HG03571 (cell line): Measurements from ENCODE around the gene TGFBI.
"Not testable (repeated sequence)": the region's sequence is repeated elsewhere in the genome, so short reads cannot be mapped to it uniquely, and the experiment has no call there.

Experiments
- ATAC-seq: cut with Tn5 transposase; IDR thresholded peaks from one replicate; pipeline ENCODE4 v1.9.1; 2021; ENCODE audit not compliant: unreplicated experiment

Gene TGFBI

DNA sequence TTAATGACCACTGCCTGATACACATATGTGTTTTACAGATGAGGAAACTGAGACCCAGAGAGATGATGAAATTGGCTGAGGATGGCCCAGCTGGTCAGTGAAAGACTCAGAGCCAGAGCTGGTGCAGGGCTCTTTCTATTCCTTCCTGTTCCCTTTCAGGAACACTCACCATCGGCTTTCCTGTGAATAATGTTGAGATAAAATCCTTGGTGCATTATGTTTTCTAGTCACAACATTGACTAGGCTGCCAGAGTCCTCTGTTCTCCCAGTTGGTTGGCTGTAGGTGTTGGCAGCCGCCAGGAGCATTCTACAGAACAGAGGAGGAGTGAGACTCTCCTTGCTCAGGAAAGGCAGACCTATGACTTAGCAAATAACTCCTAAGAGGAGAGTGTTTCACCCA lies 14.8 kb downstream of the TGFBI start:
- ATAC-seq: no peak

DNA sequence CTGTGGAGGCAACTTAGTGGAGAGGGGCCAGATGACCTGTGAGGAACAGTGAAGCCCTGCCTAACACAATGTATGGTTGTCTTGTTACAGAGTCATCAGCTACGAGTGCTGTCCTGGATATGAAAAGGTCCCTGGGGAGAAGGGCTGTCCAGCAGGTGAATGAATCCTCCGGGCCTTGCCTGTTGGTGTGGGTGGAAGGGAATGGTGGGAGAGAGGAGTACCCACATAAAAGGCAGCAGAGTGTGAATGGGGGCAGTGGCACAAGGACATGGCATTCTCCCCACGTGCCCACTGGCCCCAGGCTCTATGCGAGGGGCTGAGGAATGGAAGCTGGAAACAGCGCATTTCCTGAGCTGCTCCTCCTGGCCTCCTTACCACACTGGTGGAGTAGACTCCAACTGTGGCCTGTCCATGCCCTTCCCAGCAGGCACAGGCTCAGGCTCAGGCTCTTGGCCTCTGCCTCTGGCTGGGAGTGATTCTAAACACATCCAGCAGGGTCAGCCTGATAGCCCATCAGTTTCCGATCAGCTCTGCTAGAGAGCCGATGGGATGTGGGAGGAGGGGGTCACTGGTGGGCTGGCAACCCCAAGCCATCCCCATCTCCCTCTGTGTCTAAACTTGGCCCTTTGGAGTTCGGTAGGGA lies 15.3 kb downstream of the TGFBI start:
- ATAC-seq: no peak

DNA sequence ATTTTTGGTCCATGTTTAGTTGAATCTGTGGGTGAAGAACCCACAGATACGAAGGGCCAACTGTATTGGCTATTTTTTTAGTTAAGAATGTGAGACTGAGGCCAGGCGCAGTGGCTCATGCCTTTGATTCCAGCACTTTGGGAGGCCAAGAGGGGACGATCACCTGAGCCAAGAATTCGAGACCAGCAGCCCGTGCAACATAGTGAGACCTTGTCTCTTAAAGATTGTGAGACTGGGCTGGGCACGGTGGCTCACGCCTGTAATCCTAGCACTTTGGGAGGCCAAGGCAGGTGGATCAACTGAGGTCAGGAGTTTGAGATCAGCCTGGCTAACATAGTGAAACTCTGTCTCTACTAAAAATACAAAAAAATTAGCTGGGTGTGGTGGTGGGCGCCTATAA lies 16.2 kb downstream of the TGFBI start:
- not testable (repeated sequence) for ATAC-seq

DNA sequence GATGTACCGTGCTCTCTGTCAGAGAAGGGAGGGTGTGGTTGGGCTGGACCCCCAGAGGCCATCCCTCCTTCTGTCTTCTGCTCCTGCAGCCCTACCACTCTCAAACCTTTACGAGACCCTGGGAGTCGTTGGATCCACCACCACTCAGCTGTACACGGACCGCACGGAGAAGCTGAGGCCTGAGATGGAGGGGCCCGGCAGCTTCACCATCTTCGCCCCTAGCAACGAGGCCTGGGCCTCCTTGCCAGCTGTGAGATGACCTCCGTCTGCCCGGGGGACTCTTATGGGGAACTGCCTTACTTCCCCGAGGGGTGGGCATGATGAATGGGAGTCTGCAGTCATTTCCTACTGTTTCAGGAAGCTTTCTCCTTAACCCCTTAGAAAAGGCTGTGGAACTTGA lies 17.5 kb downstream of the TGFBI start:
- ATAC-seq: no peak

DNA sequence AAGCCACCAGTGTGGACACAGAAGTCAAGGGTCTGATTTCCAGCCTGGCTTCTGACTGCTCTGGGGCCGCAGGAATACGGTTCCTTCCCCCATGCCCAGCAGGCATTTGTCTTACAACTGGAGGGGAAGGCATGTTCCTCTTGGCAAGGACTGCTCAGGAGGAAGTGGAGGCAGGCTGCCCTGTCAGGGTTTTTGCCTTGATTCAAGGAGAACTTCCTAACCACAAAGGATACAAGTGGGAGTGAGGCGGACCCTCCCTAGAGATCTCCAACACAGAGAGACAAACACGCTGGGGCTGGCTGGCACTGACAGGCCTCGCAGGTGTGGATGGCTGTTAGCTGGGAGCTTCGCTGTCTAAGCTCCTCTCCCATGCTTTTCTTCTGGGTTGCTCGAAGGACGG lies 19.1 kb downstream of the TGFBI start:
- ATAC-seq: no peak

DNA sequence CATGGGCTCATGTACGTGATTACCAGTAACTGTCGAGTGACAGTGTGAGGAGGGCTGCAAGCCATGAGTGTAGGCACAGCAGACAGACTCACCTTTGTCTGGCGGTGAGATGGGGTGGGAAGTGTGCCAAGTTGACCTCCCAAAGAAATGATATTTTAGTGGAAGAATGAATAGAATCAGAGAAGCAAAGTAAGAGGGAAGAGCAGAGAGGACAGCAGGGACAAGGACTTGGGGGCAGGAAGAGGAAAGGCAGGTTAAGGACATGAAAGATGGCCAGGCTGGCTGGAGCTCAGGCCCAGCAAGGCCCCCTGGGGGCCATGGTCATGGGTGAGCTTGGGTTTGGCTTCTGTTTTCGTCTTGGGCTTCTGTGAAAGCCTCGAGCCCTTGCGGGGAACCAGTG lies 20.2 kb downstream of the TGFBI start:
- no peak for ATAC-seq

DNA sequence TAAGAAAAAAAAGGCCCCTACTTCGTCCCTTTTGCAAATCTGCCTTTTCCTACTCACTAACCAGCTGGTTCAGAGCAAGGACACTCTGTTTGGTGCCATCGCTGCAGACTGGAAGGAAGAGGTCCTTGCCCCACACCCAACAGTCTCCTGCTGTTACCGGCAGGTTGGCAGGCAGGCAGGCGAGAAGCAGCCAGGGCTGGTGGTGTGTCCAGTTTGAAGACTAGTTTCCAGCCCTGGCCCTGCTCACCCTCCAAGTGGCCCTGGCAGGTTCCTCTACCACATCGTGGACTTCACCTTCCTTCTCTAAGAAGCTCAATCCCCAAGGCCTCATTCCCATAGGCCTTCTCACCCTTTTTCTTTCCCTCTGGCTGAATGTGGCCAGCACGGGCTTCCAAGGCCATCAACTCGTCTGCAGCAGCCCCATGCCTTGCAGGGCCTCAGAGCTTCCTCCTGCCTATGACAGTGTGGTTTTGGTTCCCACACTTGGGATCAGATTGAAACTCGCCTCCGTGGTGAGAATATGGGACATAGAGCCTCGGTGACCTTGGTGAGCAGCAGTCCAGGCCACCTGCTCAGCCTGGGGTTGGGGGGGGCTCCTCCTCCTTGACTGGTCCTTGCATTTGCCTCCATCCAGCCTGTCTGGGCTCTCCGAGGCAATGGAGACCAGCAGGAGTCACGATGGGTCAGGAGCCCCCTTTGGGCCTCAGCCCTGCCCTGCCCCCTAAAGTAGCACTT lies 22.9 kb downstream of the TGFBI start:
- ATAC-seq: no peak

DNA sequence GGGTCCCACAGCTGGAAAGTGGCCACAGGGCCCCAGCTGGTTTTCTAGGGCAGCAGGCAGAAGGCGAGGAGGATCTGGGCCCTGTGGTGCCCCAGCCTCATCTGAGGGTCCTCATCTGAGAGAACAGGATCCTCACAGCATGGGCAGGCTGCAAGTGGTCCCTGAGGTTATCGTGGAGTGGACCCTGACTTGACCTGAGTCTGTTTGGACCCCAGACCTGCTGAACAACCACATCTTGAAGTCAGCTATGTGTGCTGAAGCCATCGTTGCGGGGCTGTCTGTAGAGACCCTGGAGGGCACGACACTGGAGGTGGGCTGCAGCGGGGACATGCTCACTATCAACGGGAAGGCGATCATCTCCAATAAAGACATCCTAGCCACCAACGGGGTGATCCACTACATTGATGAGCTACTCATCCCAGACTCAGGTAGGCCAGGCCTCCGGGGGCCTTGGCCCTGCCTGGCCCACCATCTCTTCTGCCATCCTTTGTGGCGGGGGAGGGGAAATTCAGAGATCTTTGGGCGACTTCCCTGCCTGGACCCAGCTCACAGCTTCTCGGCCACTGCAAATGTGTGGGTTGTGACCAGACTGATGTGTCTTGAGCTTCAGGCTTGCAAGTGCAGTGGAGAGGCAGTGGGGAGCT lies 24.0 kb downstream of the TGFBI start:
- ATAC-seq: no peak

DNA sequence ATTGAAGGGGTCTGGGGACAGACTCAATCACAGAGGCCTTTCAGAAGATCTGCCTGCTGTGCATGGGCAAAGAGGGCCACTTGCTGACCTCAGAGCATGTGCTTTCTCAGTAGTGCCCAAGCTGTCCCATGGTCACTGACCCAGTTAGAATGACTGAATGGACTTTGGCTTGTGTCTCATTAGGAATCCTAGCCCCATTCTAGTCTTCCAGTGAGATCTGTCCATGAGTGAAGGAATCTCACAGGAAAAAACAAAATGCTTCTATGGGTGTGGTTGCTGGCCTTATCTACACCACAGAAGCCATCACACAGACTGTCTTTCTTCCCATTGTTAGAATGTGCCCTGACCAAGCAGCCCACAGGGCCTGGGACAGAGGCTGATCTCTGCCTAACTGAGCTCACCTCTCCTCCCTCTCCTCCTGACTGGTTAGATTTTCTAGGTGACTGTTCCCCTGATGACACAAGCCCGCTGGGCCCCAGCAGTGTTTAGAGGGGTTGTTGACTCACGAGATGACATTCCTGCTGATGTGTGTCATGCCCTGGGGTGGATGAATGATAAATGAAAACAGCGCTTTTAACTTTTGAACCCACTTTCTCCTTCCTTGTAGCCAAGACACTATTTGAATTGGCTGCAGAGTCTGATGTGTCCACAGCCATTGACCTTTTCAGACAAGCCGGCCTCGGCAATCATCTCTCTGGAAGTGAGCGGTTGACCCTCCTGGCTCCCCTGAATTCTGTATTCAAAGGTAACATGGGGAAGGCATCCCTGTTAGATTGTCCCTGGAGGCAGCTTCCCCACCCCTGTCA lies 24.8 kb downstream of the TGFBI start:
- ATAC-seq: no peak

DNA sequence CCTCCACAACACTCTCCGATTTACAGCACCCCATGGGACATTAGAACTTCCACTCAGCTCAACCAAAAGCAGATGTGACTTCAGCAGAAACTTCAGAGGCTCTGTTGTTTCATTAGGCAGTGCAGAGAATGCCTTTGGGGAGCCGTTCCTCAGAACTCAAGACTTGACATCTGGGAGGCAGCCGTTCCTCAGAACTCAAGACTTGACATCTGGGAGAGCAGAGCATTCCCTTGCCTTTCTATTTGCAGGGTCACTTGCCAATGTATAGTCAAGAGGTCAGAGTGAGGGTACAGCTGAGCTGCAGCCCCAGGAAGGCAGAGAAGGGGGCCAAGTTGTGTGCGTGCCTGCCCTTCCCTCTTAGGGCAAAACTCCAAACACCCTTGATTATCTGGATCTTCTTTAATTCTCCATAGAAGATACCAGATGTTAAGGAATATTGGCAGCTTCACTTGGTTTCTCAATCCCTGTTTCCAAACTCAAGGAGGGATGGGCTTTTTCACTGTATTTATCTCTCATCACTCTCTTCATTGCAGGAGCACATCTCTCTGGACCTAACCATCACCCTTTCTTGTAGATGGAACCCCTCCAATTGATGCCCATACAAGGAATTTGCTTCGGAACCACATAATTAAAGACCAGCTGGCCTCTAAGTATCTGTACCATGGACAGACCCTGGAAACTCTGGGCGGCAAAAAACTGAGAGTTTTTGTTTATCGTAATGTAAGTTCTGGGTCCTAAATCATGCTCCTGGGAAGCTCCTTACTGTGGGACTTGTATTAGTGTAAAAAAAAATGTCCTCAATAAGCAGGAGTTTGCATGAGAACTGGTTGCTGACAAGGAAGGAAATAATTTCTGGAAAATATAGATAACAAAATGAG lies 25.6 kb downstream of the TGFBI start:
- ATAC-seq: no peak

DNA sequence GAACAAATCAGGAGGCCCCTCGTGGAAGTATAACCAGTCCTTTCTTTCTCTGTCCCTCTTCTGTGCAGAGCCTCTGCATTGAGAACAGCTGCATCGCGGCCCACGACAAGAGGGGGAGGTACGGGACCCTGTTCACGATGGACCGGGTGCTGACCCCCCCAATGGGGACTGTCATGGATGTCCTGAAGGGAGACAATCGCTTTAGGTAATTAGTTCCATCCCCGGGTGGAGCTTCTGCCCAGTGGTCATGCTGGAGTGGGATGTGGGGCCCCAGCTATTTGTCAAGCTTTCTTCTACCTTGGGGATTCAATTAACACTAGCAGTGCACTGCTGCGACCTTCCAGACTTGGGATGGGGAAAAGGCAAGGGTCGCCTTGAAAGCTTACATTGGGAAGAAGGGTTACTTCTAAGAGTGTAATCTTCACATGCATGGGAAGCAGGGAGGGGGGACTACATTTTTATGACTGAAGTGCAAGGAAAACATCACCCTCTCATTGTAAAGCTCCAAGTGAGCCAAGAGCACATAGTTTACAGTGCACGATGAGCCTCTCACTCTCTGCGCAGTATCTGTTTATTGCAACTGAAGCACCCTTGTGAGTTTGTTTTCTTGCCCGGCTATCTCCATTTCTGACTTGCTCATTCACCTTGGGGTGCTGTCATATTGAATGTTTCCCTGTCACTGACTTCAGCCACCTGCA lies 27.0 kb downstream of the TGFBI start:
- ATAC-seq: no peak

DNA sequence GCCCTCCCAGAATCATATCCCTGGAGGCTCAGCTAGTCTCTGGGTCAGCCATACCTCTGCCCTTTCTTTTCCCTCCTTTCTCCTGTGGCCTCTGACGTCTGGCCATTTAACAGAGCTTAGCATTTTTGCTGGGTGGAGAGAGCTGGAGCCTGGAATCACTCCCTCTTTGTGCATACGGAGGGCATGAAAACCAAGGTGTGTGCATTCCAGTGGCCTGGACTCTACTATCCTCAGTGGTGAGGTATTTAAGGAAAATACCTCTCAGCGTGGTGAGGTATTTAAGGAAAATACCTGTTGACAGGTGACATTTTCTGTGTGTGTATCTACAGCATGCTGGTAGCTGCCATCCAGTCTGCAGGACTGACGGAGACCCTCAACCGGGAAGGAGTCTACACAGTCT lies 27.5 kb downstream of the TGFBI start:
- no peak for ATAC-seq

DNA sequence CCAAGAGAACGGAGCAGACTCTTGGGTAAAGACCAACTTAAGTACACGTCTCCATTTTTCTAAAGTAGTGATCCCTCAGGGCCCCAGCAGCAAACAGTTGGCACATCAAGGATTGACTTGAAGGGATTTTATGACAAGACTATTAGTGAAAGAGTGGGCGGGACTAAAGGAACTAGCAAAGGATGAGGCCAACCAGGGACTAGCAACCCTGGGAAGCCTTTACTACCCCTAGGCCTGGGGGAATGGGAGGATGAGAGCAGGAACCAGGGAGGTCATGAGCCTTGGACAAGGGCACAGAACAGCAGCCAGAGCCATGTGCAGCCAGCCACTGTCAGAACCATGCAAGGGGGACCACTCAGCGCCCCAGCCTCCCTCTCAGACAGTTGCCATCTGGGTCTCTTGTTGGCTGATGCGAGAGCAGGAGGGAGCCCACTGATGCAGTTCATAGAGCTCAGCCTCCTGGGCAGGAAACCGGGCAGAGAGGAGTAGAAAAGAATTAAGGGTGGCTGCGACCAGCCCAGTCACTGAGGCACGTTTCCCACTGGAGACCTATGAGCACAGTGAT lies 28.1 kb downstream of the TGFBI start:
- no peak for ATAC-seq

DNA sequence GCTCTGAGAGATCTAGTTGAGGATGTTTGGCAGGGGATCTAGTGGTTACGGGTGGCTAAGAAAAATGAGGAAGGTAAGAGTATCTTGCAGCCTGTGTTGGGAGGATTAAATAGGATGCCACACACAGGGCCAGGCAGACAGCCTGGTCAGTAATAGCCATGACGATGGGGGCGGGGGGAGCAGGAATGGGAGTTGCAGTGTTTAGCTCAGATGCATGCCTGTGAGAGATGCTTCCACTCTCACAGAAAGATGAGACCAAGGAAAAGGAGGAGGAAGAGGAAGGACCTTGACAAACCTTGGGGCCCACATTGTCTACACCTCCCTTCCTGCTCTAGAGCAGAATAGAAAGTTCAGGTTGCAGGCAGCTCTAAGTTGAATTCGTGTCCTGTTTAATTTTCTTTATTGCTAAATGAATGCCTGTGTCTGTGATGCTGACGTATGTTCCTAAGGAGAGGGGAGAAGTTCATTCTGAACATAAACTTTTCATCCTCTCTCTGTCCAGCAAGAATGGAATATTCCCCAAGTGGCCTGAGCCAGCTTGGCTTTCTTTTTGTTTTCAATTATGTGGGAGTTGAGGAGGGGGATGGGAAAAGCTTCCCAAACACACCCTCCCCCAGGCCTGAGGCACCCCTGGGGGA lies 28.7 kb downstream of the TGFBI start:
- ATAC-seq: no peak

DNA sequence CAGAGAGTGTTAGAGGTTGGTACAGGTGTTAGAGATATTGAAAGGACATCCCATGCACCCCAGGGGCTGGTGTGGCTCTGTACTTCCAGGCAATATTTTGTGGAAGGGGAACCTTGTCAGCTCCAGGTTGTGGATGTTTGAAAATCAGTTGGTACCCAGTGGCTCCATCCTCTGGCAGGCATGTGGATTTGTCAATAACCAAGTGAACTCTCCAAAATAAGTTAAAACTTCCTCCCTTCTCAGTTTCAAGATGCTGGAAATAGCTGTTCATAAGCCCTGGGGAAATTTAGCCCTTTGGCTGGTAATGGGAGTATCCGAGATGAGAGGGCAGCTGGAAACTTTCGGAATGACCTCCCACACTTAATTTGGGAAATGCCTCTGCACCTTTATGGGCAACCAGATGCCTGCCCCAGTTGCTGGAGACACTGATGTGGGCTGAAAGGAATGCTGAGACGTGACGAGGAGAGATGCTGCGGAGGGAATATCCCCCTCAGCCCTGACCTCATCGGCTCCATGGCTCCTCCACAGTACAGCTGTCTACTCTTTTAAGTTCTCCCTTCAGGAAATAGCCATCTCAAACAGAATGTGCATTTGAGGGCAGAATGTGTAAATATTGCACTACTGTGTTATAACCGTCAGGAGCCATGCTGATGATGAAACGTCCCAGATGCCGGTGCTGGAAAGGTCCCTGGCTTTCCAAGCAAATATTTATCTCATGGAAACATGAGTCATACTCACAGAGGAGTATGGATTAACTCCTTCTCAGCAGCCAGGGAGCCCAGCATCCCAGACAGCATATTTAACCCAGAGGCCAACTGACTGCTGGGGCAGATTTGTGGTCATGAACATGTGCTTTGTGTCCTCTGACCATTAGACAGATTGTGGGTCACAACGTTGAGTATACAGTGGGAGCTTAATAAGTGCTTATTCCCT lies 29.5 kb downstream of the TGFBI start:
- ATAC-seq: no peak

DNA sequence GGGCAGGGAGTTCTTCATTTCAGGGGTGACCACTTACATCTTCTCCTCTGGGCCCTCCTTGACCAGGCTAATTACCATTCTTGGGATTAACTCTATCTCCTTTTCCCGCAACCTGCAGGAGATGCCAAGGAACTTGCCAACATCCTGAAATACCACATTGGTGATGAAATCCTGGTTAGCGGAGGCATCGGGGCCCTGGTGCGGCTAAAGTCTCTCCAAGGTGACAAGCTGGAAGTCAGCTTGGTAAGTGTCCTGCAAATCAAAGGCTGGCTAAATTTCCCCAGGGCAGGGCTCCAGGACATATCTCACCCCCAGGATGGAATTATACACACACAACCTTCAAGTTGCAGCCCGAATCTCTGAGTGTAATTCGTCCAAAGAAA lies 30.2 kb downstream of the TGFBI start:
- ATAC-seq: no peak

DNA sequence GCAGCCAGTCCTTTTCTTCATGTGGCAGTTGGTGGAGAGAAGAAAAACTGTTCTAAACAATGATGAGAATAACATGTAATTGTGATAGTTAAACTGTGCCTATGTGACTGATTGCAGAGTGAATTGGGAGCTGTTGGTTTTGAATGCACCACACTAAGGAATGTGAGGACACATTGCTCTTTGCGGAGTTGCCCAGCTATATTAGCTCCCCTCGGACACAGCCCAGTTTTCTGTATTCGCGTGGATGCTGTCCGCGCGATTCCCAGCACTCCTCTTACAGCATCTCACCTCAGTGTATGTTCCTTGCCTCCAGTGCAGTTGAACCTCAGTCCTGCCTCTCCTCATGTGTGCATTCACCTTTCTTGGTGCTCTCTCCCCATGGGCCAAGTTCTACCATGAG lies 32.2 kb downstream of the TGFBI start:
- no peak for ATAC-seq
